Activated CD4-positive, alpha-beta T cell treated with anti-CD3 and anti-CD28 coated beads, Interleukin-2, amount 50 U/mL, for 16 hours (primary cell): ENCODE results near the gene PDAP1.
"Not testable (repeated sequence)": the region's sequence is repeated elsewhere in the genome, so short reads cannot be mapped to it uniquely, and the experiment has no call there.

ENCODE experiments used
- DNase-seq: peaks from one replicate; pipeline ENCODE4 v3.0.0-alpha.2; 2020

Gene PDAP1

GRCh38 chr7:99395616-99396327 is 12.6 kb downstream of the PDAP1 start:
- no peak for DNase-seq

DNA sequence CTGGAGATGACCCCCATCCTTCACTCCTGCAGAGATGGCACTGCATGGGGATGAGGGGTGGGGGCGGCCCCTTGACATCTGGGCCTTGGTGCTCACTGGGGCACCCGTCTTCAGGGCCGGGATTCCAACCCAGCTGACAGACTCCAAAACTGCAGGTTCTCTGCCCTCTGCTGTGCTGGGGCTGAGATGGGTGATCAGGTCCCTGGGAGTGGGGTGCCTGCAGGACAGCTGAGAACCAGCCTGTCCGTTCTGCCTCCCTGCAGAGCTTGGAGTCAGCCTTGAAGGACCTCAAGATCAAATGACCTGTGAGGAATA is 14.3 kb downstream of the PDAP1 start:
- DNase-seq, result no peak

DNA sequence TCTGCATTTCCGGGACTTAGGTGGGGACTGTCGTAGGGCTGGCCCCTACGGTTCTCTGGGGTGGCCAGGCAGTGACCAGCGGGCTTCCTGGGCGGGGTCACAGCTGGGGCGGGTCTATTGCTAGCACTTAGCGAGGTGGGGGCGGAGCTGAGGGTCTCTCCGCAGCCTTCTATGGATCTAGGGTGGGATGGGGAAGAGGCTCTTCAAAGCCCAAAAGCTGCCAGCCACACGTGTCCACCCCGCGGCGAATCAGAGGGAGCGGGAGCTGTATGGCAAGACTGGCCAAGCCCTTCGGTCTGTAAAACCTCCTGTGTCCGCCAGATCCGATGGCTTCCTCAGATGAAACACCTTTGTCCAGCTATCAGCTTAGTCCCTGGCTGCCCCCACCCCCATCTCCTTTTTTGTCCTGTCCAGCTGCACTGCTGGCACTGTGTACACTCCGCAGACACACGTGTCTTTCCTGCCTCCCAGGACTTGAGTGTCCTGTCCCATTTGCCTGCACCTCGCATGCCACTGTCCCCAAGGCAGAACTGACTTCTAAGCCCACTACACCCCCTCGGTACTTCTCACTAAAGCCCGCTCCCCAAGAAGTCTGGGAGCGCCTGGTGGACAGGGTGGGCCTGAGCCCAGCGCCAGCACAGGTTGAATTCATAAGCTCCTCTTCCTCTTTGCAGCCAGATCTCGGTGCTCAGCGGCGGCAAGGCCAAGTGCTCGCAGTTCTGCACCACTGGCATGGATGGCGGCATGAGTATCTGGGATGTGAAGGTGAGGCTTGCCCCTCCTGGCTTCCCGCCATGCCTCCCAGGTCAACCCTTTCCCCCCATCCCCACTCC is 14.8 kb downstream of the PDAP1 start:
- DNase-seq, result no peak

DNA sequence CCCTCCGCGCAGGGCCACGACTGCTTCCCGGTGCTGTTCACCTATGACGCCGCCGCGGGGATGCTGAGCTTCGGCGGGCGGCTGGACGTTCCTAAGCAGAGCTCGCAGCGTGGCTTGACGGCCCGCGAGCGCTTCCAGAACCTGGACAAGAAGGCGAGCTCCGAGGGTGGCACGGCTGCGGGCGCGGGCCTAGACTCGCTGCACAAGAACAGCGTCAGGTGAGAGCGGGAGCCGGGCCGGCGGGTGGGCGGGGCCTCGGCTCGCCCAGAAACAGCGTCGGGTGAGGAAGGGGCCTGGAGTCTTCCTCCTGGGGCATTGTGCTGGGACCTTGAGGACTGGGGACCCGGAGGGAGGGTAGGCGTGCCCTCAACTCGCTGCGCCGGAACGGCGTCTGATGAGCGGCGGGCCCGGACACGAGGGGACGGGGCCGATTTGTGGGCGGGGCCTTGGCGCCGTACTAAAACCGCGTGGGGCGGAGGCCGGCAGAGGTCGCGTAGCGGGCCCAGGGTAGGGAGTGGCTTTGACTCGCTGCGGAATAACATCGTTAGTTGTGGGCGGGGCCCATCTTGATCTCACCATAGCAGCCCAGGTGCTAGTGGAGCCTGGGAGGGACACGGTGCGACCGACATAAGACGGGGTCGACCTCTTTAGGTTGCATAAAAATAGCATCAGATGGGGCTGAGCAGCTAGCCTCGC is 15.6 kb downstream of the PDAP1 start:
- peak; percentile 82 for DNase-seq

DNA sequence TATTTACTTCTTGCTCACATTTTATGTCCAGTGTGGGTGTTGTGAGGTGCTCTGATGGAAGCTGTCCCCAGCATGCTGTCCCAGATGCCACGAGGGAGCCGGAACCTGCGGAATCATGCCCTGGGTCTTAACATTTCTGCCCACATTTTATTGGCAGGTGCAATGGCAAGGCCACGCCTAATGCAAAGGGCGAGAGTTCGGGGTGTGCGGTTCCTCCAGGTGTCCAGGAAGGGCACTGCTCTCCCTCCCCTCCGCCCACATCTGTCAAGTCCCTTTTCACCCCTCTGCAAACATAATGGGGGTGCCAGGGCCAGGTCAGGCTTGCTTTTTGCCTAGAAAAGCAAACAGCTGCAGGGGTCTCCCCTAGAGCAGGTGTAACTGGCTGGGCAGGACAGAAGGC is 16.4 kb downstream of the PDAP1 start:
- no peak for DNase-seq

GRCh38 chr7:99390941-99391602 is 17.3 kb downstream of the PDAP1 start:
- DNase-seq, result no peak

DNA sequence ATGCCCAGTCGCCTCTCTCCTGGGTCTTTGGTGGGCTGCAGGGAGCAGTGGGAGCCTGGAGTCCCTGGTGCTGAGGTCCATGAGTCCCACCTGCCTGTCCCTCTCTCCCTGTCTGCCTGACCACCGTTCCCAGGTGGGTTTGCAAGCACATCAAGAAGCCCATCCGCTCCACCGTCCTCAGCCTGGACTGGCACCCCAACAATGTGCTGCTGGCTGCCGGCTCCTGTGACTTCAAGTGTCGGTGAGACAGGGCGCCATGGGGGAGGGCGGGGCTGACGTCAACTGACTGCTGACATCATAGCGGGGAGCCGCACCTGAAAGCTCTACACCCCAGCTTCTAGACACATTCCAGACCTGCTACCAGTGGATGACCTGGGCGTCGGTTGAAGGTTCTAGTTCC is 18.6 kb downstream of the PDAP1 start:
- DNase-seq, result no peak

DNA sequence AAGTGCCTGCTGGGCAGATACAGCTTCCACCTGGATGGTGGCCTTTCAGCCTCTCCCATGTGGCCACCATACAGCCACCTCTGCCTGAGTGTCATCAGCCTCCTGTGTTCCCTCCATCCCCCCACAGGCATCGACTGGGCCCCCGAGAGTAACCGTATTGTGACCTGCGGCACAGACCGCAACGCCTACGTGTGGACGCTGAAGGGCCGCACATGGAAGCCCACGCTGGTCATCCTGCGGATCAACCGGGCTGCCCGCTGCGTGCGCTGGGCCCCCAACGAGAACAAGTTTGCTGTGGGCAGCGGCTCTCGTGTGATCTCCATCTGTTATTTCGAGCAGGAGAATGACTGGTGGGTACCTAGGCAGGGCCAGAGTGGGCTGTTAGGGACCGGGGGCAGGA is 20.5 kb downstream of the PDAP1 start:
- DNase-seq, result no peak

GRCh38 chr7:99387239-99387635 is 21.2 kb downstream of the PDAP1 start:
- not testable (repeated sequence) for DNase-seq

- no peak for DNase-seq
These were observed 21.7 kb downstream of the PDAP1 start for GRCh38 chr7:99386584-99387238.

DNA sequence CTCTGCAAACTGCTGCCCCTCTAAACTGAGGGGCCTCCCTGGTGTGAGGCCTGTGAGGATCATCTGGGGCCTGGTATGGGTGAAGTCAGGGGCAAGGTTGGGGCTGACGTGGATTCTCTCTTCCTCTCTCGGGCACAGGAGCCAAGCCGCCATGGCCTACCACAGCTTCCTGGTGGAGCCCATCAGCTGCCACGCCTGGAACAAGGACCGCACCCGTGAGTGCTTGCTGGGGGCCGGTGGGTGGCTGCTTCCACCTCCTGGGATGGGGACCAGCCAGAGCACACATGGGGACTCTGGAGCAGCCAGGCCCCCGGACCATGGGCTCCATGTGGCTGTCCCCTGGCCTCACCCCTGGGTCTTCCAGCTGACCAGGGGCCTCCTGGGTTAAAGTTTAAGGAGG is 22.8 kb downstream of the PDAP1 start:
- DNase-seq, result no peak

GRCh38 chr7:99384523-99384922 is 23.9 kb downstream of the PDAP1 start:
- no peak for DNase-seq

GRCh38 chr7:99383791-99384370 is 24.5 kb downstream of the PDAP1 start:
- no peak for DNase-seq

DNA sequence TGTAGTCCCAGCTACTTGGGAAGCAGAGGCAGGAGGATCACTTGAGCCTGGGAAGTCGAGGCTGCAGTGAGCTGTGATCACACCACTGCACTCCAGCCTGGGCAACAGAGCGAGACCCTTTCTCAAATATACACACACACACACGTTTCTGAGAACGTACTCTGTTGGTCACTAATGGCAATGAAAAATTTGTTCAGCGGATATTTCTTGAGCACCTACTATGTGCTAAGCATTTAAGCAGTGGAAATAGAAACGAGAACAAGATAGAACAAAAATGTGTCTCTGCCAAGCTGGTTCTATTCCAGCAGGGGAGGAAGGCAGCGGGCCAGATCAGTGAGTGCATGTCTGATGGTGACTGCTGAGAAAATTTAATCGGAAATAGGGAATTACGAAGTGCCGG is 25.2 kb downstream of the PDAP1 start:
- DNase-seq, result no peak

- no peak for DNase-seq
These were observed 26.7 kb downstream of the PDAP1 start for GRCh38 chr7:99381664-99382075.

DNA sequence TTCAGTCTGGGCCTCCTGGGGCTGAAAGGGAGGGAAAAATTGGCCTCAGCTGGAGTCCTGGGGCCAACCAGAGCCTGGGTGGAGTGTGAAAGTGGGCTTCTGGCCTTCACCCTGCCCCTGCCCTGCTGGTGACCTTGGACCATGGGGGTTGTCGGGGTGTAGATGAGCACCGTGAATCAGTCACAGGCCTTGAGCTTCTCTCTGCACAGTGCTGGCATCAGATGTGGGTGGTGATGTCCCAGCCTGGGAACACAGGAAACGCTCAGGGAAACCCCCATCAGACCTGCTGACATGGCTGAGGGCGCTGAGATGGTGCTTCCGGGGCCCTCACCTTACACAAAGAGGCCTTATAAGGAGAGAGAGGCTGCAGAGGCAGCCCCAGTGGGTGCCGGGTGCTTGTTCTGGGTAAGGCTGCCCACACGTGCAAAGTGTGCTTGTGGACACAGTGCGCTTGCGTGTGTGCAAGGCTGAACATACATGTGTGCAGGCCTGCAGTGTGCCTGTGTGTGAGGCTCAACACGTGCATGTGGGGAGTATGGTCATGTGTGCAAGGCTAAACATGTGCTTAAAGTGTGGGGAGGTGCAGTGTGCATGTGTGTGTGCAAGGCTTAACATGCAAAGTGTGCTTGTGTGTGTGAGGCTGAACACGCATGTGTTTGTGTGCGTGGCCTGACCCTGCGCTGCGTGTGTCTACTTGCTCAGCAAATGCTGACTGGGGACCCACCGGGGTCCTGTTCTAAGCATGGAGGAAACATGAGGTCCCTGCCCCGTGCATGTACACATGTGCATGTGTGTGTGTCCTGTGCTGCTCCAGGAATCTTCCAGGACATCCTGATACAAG is 27.4 kb downstream of the PDAP1 start:
- peak; percentile 96 for DNase-seq

- DNase-seq, result peak; percentile 69
These were observed 28.2 kb downstream of the PDAP1 start for GRCh38 chr7:99380032-99380822.

- not testable (repeated sequence) for DNase-seq
These were observed 28.7 kb downstream of the PDAP1 start for GRCh38 chr7:99379693-99380031.

- DNase-seq, result peak; percentile 68
These were observed 29.3 kb downstream of the PDAP1 start for GRCh38 chr7:99379043-99379577.

GRCh38 chr7:99375070-99375807 is 33.2 kb downstream of the PDAP1 start:
- DNase-seq, result peak; percentile 78
